Stimulated activated CD8-positive, alpha-beta memory T cell treated with anti-CD3 and anti-CD28 coated beads, Interleukin-2, amount 100 ng/mL, for 1 hour (primary cell): ENCODE results near the gene DOK1.

Experiments used
- DNase-seq, 2 donors: peaks; one replicate each; pipeline ENCODE4 v3.0.0-alpha.2; 2020; ENCODE audit warnings: low read depth in 2 of 2

The DOK1 gene

GRCh38 chr2:74599676-74600075, 45.2 kb downstream of the DOK1 start:
- no peak for DNase-seq

GRCh38 chr2:74602586-74603281, 48.2 kb downstream of the DOK1 start:
- no peak for DNase-seq

GRCh38 chr2:74603282-74604000, 48.9 kb downstream of the DOK1 start:
- no peak for DNase-seq

GRCh38 chr2:74606927-74607326, 52.4 kb downstream of the DOK1 start:
- DNase-seq = no peak
